BJ (cell line): ENCODE results near the gene COMMD6. TPM values are rescaled to one million over a fixed set of nuclear protein-coding genes. Genes with fewer than 3 reads are reported as not detected.
A peak's percentile ranks its signal among the peaks of the same experiment; 100 is the strongest.

Source experiments
- CTCF ChIA-PET: fragments of 350-600 bp; formaldehyde crosslinking; extraction: SDS; loops from one replicate; lab custom pipeline; 2021; ENCODE audit warnings: antibody characterized with exemption, inconsistent platforms; lab: Yijun Ruan, JAX
- POLR2A ChIA-PET: fragments of 300-600 bp; sonication (Branson Sonifier 250); formaldehyde crosslinking; extraction: SDS; loops from one replicate; lab custom pipeline; 2021; ENCODE audit warnings: antibody characterized with exemption; lab: Charles Lee
- DNase-seq: peaks from one replicate; pipeline ENCODE4 v3.0.0-alpha.2; 2011; ENCODE audit warnings: low read depth
- H3K27me3 ChIP-seq: 2 replicates; pipeline ENCODE4 v1.6.0; 2011; ENCODE audit warnings: low read length; ENCODE audit not compliant: control insufficient read depth, insufficient read depth
- H3K36me3 ChIP-seq: 2 replicates; pipeline ENCODE4 v1.5.1; 2011; ENCODE audit warnings: low read length; ENCODE audit not compliant: control insufficient read depth, insufficient read depth
- H3K4me3 ChIP-seq: 2 replicates; pipeline ENCODE4 v1.5.1; 2011; ENCODE audit warnings: low read depth, mild to moderate bottlenecking, control low read depth, low read length
- polyA plus RNA-seq: library from polyadenylated mRNA; depleted of rRNA; stranded (reverse); fragments of >200 nt; gene quantifications from 2 replicates; pipeline ENCODE4 v1.2.3, GENCODE V29; 2011
- TF ChIP-seq, protein P1 (sequence below): IDR thresholded peaks from 2 replicates; pipeline ENCODE4 v1.5.1; 2011; ENCODE audit warnings: low read depth, mild to moderate bottlenecking, control low read depth, inconsistent platforms, low read length, moderate library complexity; ENCODE audit not compliant: insufficient read depth

COMMD6 gene
- polyA plus RNA-seq, 1 experiment = 95.7 TPM

DNA sequence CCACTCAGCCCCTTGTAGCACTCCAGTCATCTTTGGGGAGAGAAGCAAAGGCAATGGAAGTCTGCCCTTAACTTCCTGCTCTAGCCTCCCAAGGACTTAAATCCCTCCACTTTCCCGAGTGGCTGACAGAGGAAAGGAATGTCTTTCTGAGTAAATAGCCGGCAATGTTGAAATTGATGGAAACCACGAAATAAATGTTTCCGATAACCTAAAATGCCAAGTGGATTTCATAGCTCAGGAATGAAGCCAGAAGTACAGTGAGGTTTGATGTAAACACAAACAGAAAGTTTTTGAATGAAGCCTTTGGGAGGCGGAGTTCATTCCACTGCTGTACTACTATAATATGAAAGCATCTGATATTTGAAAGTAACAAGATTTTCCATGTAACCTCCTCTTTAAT lies 41.7 kb downstream of the COMMD6 start:
- peak; percentile 37 for DNase-seq
- POLR2A ChIA-PET = no interaction called here
- Histone ChIP-seq H3K27me3 (no peaks in the 10 kb centered on the region), H3K4me3 (no peak overlapping the region), H3K36me3 (no peaks in the 10 kb centered on the region)
- TF ChIP-seq, protein P1, sequence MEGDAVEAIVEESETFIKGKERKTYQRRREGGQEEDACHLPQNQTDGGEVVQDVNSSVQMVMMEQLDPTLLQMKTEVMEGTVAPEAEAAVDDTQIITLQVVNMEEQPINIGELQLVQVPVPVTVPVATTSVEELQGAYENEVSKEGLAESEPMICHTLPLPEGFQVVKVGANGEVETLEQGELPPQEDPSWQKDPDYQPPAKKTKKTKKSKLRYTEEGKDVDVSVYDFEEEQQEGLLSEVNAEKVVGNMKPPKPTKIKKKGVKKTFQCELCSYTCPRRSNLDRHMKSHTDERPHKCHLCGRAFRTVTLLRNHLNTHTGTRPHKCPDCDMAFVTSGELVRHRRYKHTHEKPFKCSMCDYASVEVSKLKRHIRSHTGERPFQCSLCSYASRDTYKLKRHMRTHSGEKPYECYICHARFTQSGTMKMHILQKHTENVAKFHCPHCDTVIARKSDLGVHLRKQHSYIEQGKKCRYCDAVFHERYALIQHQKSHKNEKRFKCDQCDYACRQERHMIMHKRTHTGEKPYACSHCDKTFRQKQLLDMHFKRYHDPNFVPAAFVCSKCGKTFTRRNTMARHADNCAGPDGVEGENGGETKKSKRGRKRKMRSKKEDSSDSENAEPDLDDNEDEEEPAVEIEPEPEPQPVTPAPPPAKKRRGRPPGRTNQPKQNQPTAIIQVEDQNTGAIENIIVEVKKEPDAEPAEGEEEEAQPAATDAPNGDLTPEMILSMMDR = no peak
- CTCF ChIA-PET = interaction anchor here (1.6 kb wide), 1 partner anchor 14 kb away, joined by 7 read pairs; the partner anchor contains the start of gene TBC1D4

DNA sequence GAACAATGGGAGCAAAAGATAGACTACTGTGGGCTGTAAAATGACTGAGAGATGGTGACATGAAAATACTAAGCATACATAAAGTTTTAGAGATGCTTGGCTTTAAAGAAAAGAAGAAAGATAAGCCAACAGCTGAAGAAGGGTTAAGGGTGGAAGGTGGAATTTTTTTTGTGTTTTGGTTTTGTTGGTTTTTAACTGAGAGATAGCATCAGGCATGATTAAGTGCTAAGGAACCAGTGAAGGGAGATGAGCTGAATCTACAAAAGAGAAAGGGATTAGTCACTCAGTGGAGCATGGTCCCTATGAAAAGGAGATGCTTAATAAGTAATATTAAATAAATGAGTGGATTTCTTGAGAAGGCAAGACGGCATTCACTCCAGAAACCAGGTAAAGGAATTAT lies 43.1 kb downstream of the COMMD6 start:
- CTCF ChIA-PET = interaction anchor here (0.5 to 1.5 kb wide), 4 partner anchors 9 to 28 kb away, joined by 3 to 10 read pairs (median 6); partner anchors contain the start of gene TBC1D4

DNA sequence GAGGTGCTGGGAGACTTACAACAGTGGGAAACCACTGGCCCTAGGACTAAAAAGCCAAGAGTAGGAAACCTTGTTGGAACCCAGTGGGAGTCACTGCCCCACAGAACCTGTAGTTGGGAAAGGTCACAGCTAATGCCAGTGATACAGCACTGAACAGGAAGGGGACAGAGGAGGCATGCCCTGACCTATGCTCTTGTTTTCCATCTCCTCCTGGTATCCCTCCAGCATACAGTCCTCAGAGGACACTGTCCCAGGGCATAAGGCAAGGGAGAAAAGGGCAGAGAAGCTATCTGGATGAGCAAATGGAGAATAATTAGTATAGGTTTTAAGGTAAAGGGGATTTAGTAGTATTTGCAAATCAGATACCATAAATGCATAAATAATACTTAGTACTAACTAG lies 44.5 kb downstream of the COMMD6 start:
- Histone ChIP-seq H3K36me3 (no peaks in the 10 kb centered on the region), H3K4me3 (no peak overlapping the region), H3K27me3 (no peaks in the 10 kb centered on the region)
- ChIA-PET CTCF (interaction anchor here (1.0 to 2.7 kb wide), 3 partner anchors 11 to 108 kb away, joined by 3 to 9 read pairs (median 9); partner anchors contain the start of gene TBC1D4), POLR2A (no interaction called here)
- DNase-seq = no peak
- TF ChIP-seq, protein P1 = no peak

More for the DNA sequence above, 43.1 kb downstream of the COMMD6 start:
- Histone ChIP-seq H3K36me3 (no peaks in the 10 kb centered on the region), H3K4me3 (no peak overlapping the region), H3K27me3 (no peaks in the 10 kb centered on the region)
- POLR2A ChIA-PET = no interaction called here
- TF ChIP-seq, protein P1 = no peak
- DNase-seq = no peak

DNA sequence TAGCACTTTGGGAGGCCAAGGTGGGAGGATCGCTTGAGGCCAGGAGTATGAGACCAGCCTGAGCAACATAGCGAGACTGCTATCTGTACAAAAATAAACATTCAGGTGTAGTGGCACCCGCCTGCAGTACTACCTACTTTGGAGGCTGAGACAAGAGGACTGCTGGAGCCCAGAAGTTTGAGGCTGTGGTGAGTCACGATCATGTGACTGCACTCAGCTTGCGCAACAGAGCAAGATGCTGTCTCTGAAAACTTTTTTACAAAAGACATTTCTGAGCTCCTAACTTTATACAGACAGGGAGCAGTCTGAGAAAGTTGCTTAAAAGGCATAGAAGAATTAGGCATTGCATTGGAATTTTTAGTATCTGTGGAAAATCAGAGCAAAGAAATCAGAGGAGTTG lies 45.3 kb downstream of the COMMD6 start:
- H3K36me3 ChIP-seq = no peaks in the 10 kb centered on the region
- no peak for DNase-seq
- H3K27me3 ChIP-seq = no peaks in the 10 kb centered on the region
- no peak overlapping the region for H3K4me3 ChIP-seq
- CTCF ChIA-PET = interaction anchor here (1.0 to 2.7 kb wide), 2 partner anchors 10 to 107 kb away, joined by 3 to 9 read pairs; partner anchors contain the start of gene TBC1D4
- POLR2A ChIA-PET = no interaction called here
- TF ChIP-seq, protein P1 = no peak

DNA sequence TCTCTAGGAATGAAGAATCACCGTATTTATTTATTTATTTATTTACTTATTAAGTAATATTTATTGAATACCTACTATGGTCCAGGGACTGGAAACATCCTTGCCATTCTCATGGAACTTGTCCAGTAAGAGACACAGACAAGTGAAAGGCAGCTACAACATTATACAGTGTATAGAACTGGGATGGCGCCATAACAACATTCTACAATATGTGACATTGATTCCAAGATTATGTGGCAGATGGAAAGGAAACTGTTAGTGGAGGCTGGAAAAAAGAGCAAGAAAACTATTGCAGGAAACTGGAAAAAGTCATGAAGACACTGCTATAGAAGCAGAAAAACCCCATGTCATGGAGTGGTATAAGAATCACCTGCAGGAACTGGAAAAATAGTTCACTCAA lies 46.3 kb downstream of the COMMD6 start:
- H3K4me3 ChIP-seq = no peak overlapping the region
- no peak for DNase-seq
- no peaks in the 10 kb centered on the region for H3K27me3 ChIP-seq
- TF ChIP-seq, protein P1 = no peak
- POLR2A ChIA-PET = no interaction called here
- H3K36me3 ChIP-seq = no peaks in the 10 kb centered on the region
- CTCF ChIA-PET = interaction anchor here (2.7 kb wide), 1 partner anchor 9 kb away, joined by 9 read pairs; the partner anchor contains the start of gene TBC1D4
